ENCODE data around the gene LDLRAP1. TPM values are rescaled to one million over a fixed set of nuclear protein-coding genes. Genes with fewer than 3 reads are reported as not detected.

The LDLRAP1 gene
- total RNA-seq, 1 donor from 2014 or later, result 4.6 TPM

GRCh38 chr1:25528881-25529517, 14.4 kb upstream of the LDLRAP1 start:
- H3K27ac Mint-ChIP-seq, result no peak overlapping the region
- peaks cover 9% of the 10 kb centered on the region for H3K27me3 Mint-ChIP-seq (ENCODE audit: insufficient read depth)
- peaks cover 6% of the 10 kb centered on the region for H3K9me3 Mint-ChIP-seq
- no peak overlapping the region for H3K4me3 Mint-ChIP-seq
- H3K4me1 Mint-ChIP-seq (ENCODE audit: low read depth), result no peaks in the 10 kb centered on the region
- DNase-seq (ENCODE audit: low spot score), result no peak
- intact Hi-C loops (cut with micrococcal nuclease), result no loop called here
- no peaks in the 10 kb centered on the region for H3K36me3 Mint-ChIP-seq (ENCODE audit: low read depth)

DNA sequence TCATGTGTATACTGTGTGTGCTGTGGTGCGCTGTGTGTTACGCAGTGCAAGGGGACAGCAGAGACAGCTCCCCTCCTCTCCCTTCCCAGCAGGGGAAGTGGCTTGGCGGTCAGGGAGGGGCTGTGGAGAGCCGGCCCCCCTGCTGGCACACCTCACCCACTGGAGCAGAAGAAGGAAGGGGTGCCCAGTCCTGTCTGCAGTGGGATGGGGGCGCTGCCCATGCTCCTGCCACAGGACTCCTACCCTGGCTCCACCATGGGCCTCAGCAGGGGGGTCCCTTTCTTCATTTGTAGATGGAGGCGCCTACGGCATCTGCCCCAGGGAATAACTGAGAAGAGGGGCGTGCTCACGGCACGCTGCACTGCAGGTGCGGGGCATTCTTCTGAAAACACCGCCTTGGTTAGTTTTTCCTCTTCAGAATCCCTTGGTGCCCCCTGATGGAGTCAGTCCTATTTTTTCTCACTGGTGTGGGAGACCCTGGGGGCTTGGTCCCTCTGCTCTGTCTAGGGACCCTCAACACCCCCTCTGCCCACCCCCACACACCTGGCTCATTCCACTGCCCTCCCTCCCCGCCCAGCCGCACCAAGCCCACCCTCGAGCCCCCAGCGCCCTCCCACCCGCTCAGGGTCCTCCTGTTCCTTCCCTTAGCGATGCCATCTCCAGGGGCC, 13.8 kb upstream of the LDLRAP1 start:
- Mint-ChIP-seq H3K4me1 (ENCODE audit: low read depth) (no peaks in the 10 kb centered on the region), H3K4me3 (no peak overlapping the region), H3K36me3 (ENCODE audit: low read depth) (no peaks in the 10 kb centered on the region), H3K9me3 (peaks cover 6% of the 10 kb centered on the region), H3K27me3 (ENCODE audit: insufficient read depth) (peaks cover 10% of the 10 kb centered on the region), H3K27ac (no peak overlapping the region)
- intact Hi-C loops (cut with micrococcal nuclease), result no loop called here
- DNase-seq (ENCODE audit: low spot score), result no peak

DNA sequence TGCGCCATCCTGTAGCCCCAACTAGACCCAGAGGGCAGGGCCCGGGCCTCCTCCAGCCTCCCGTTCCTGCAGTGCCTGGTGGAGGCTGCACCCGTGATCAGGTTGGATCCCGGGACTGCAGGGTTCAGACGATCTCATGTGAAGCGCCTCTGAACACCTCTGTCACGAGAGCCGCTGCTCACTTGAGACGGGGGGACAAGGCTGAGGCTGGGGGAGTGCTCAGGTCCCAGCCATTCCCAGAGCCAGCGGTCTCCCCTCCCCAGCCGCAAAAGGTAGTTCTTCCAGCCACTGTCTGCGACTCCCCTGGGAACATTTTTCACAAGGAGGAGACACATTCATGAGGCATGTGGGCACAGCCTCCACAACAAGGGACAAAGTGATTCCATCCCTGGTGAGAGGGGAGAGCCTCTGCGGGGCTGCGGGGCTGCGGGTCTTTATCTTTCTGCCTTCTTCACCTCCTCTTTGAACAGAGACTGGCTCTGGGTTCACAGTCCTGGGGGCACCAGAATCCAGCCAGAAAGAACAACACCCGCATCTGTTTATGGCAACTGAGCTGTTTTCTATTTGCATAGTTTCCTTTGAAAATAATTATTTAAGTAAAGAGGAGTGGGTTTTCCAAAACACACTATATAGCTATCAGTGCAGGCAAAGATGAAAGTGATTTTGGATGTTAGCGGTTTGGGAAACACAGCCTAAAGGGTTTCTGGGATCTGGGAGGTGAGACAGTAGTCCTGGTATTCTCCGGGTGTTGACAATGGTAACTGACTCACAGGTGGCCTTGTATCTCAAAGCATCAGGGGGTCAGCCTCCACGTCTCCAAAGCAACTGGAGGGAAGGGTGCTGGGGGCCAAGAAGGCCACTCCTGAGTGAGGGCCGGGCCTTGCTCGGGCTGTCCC, 13.0 kb upstream of the LDLRAP1 start:
- no peaks in the 10 kb centered on the region for H3K4me1 Mint-ChIP-seq (ENCODE audit: low read depth)
- H3K27ac Mint-ChIP-seq, result no peak overlapping the region
- peaks cover 12% of the 10 kb centered on the region for H3K27me3 Mint-ChIP-seq (ENCODE audit: insufficient read depth)
- peaks cover 2% of the 10 kb centered on the region for H3K9me3 Mint-ChIP-seq
- DNase-seq (ENCODE audit: low spot score), result no peak
- intact Hi-C loops (cut with micrococcal nuclease), result no loop called here
- no peak overlapping the region for H3K4me3 Mint-ChIP-seq
- no peaks in the 10 kb centered on the region for H3K36me3 Mint-ChIP-seq (ENCODE audit: low read depth)

DNA sequence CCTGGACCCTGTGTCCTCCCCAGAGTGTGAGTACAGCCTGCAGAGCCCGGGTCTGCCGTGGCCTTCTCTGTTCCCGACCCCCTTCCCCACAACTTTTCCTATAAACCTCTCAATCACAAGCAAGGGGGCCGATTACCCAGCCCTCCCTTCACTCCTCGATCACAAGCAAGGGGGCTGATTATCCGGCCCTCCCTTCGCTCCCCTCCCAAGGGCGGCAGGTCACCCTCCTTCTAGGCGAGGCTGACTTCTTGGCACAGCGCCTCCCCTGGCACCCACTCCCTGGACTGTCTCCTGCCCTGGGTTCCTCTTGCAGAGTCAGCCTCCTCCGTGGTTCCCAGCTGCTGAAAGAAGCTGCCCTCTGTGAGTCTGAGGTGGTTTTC, 12.3 kb upstream of the LDLRAP1 start:
- Mint-ChIP-seq H3K27ac (no peak overlapping the region), H3K36me3 (ENCODE audit: low read depth) (no peaks in the 10 kb centered on the region), H3K4me1 (ENCODE audit: low read depth) (no peaks in the 10 kb centered on the region), H3K4me3 (no peak overlapping the region), H3K9me3 (no peaks in the 10 kb centered on the region), H3K27me3 (ENCODE audit: insufficient read depth) (peaks cover 16% of the 10 kb centered on the region)
- no peak for DNase-seq (ENCODE audit: low spot score)
- intact Hi-C loops (cut with micrococcal nuclease), result no loop called here

DNA sequence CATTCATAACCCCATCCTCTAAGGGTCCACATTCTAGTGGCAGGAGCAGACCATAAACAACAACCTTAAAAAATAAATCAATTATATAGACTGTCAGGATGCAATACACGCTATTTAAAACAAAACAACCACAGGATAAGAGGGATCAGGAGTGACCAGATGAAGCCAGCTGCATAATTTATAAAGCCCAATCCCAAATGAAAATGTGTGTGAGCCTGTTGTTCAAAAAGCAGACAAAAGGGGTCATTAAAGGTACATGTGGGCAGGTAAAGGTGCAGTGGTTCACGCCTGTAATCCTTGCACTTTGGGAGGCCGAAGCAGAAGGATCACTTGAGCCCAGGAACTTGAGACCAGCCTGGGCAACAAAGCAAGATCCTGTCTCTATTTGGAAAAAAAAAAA, 10.4 kb upstream of the LDLRAP1 start:
- no peaks in the 10 kb centered on the region for H3K9me3 Mint-ChIP-seq
- no peaks in the 10 kb centered on the region for H3K36me3 Mint-ChIP-seq (ENCODE audit: low read depth)
- no peak for DNase-seq (ENCODE audit: low spot score)
- H3K4me1 Mint-ChIP-seq (ENCODE audit: low read depth), result no peaks in the 10 kb centered on the region
- H3K4me3 Mint-ChIP-seq, result no peak overlapping the region
- no peak overlapping the region for H3K27ac Mint-ChIP-seq
- intact Hi-C loops (cut with micrococcal nuclease), result no loop called here
- H3K27me3 Mint-ChIP-seq (ENCODE audit: insufficient read depth), result peaks cover 24% of the 10 kb centered on the region

DNA sequence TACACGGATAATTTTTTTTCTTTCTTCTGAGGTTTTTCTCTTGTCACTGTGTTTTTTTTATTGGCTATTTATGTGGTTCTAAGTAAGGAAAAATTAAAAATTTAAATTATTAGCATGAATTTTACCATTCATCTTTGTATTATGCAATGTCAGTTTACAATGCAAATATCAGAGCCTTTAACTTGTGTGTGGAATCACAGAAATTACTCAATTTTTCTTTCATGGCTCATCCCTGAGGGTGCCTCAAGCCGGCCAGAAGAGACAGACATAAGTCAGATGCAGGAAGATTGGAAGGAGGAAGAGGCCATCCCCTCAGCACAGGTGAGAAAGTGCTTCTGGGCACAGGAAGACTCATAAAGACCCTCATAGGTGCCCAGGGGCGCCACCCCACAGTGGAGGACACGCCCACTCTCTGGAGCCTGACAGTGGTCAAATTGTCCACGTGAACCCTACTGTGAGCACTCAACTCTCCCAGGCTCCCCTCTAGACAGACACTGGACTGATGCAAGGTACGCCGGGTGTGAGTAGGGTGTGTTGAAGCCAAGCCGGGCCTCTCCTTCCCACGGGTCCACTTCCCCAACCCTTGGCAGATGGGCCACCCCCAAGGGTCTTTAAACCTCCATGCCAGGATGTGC, 9.5 kb upstream of the LDLRAP1 start:
- H3K4me3 Mint-ChIP-seq, result no peak overlapping the region
- no peak for DNase-seq (ENCODE audit: low spot score)
- no peak overlapping the region for H3K27ac Mint-ChIP-seq
- H3K36me3 Mint-ChIP-seq (ENCODE audit: low read depth), result no peaks in the 10 kb centered on the region
- peaks cover 28% of the 10 kb centered on the region for H3K27me3 Mint-ChIP-seq (ENCODE audit: insufficient read depth)
- intact Hi-C loops (cut with micrococcal nuclease), result no loop called here
- no peaks in the 10 kb centered on the region for H3K9me3 Mint-ChIP-seq
- no peaks in the 10 kb centered on the region for H3K4me1 Mint-ChIP-seq (ENCODE audit: low read depth)

- Mint-ChIP-seq H3K27me3 (ENCODE audit: insufficient read depth) (peaks cover 28% of the 10 kb centered on the region), H3K9me3 (no peaks in the 10 kb centered on the region), H3K36me3 (ENCODE audit: low read depth) (no peaks in the 10 kb centered on the region), H3K4me1 (ENCODE audit: low read depth) (no peaks in the 10 kb centered on the region), H3K27ac (no peak overlapping the region), H3K4me3 (no peak overlapping the region)
- no peak for DNase-seq (ENCODE audit: low spot score)
- intact Hi-C loops (cut with micrococcal nuclease), result no loop called here
Observed at GRCh38 chr1:25534410-25534788, 9.0 kb upstream of the LDLRAP1 start.

DNA sequence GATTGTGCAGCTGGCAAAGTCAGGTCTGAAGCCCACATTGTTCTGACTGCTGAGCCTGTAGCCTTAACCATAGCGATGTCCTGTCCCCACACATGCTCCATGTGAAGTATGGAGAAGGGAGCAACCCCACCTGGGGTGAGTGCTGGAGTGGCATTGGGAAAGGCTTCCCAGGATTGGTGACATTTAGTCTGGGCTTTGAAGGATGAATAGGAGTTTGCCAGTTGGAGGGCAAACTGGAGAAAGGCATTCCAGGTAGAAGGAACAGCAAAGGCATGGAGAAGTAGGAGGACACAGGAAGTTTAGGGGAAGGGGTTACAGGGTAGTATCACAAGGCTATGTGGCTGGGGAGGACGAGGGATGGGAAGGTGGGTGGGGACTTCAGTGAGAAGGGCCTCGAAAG, 7.3 kb upstream of the LDLRAP1 start:
- H3K4me3 Mint-ChIP-seq, result no peak overlapping the region
- intact Hi-C loops (cut with micrococcal nuclease), result no loop called here
- peaks cover 28% of the 10 kb centered on the region for H3K27me3 Mint-ChIP-seq (ENCODE audit: insufficient read depth)
- DNase-seq (ENCODE audit: low spot score), result no peak
- no peak overlapping the region for H3K27ac Mint-ChIP-seq
- H3K9me3 Mint-ChIP-seq, result no peaks in the 10 kb centered on the region
- H3K4me1 Mint-ChIP-seq (ENCODE audit: low read depth), result no peaks in the 10 kb centered on the region
- no peaks in the 10 kb centered on the region for H3K36me3 Mint-ChIP-seq (ENCODE audit: low read depth)

- Mint-ChIP-seq H3K36me3 (ENCODE audit: low read depth) (no peaks in the 10 kb centered on the region), H3K27ac (no peak overlapping the region), H3K4me1 (ENCODE audit: low read depth) (no peaks in the 10 kb centered on the region), H3K27me3 (ENCODE audit: insufficient read depth) (peaks cover 29% of the 10 kb centered on the region), H3K4me3 (no peak overlapping the region), H3K9me3 (no peaks in the 10 kb centered on the region)
- DNase-seq (ENCODE audit: low spot score), result no peak
- intact Hi-C loops (cut with micrococcal nuclease), result no loop called here
Observed at GRCh38 chr1:25537153-25537831, 6.1 kb upstream of the LDLRAP1 start.

- Mint-ChIP-seq H3K4me3 (no peak overlapping the region), H3K9me3 (no peaks in the 10 kb centered on the region), H3K27me3 (ENCODE audit: insufficient read depth) (peaks cover 23% of the 10 kb centered on the region), H3K27ac (no peak overlapping the region), H3K4me1 (ENCODE audit: low read depth) (no peaks in the 10 kb centered on the region), H3K36me3 (ENCODE audit: low read depth) (no peaks in the 10 kb centered on the region)
- no peak for DNase-seq (ENCODE audit: low spot score)
- intact Hi-C loops (cut with micrococcal nuclease), result no loop called here
Observed at GRCh38 chr1:25538191-25538767, 5.1 kb upstream of the LDLRAP1 start.

DNA sequence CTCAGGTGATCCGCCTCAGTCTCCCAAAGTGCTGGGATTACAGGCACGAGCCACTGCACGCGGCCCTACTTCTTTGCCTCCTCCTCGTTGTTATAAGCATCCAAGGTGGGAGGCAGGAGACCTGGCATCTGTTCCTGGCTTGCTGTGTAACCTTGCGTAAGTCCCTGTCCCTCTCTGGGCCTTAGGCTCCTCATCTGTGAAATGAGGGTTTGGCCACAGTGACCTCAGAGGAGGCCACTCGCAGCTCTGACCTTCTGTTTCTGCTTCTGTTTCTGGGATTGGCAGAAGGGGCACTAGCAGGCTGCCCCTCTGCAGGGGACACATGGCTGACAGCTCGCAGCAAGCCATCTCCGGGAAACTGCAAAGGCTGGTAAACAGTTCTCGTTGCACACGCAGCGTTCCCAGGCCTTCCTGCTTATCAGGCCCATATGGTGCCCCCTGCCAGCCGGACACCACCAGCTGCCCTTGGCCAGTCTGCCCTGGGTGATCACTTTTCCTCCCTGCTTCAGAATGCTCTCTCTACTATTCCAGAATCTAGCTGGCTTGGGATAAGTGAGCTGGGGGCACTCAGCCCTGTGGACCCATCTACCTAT, 2.6 kb upstream of the LDLRAP1 start:
- H3K27ac Mint-ChIP-seq, result no peak overlapping the region
- intact Hi-C loops (cut with micrococcal nuclease), result no loop called here
- no peaks in the 10 kb centered on the region for H3K9me3 Mint-ChIP-seq
- peaks cover 6% of the 10 kb centered on the region for H3K4me1 Mint-ChIP-seq (ENCODE audit: low read depth)
- peaks cover 2% of the 10 kb centered on the region for H3K36me3 Mint-ChIP-seq (ENCODE audit: low read depth)
- DNase-seq (ENCODE audit: low spot score), result no peak
- H3K27me3 Mint-ChIP-seq (ENCODE audit: insufficient read depth), result peaks cover 25% of the 10 kb centered on the region
- H3K4me3 Mint-ChIP-seq, result no peak overlapping the region

GRCh38 chr1:25541425-25541824, 2.0 kb upstream of the LDLRAP1 start:
- intact Hi-C loops (cut with micrococcal nuclease), result no loop called here
- Mint-ChIP-seq H3K27me3 (ENCODE audit: insufficient read depth) (peaks cover 19% of the 10 kb centered on the region), H3K36me3 (ENCODE audit: low read depth) (peaks cover 2% of the 10 kb centered on the region), H3K4me3 (no peak overlapping the region), H3K4me1 (ENCODE audit: low read depth) (peaks cover 6% of the 10 kb centered on the region), H3K27ac (no peak overlapping the region), H3K9me3 (no peaks in the 10 kb centered on the region)
- DNase-seq (ENCODE audit: low spot score), result no peak

Measured in activated T-helper 1 cell treated with anti-CD3 and anti-CD28 coated beads, Interleukin-12 subunit alpha, Interleukin-12 subunit beta, Interleukin-2, Interleukin-4 antibody, amounts not matched to agents 30 ng/mL and 10 ng/mL and 1 ng/mL, durations not matched to agents 14 hours and 24 hours and 36 hours (primary cell).